HepG2 (cell line): ENCODE measurements around the gene RPS13. TPM values are rescaled to one million over a fixed set of nuclear protein-coding genes. Genes with fewer than 3 reads are reported as not detected.

Experiments used
- ATAC-seq: fragments of 200-7000 bp; cut with Tn5 transposase; 3 replicates; pipeline ENCODE4 v1.9.1; 2020; ENCODE audit warnings: mild to moderate bottlenecking, moderate library complexity
- BruUV-seq: library from RNA; stranded (reverse); fragments of 400-500 nt; replicated peaks from 2 replicates; lab custom pipeline; 2021; lab: Mats Ljungman, UMichigan
- CTCF ChIA-PET: fragments of 300-600 bp; formaldehyde crosslinking; extraction: SDS; loops from one replicate; lab custom pipeline; 2021; ENCODE audit warnings: low total read pairs, inconsistent platforms, low intra/inter-chr PET ratio; lab: Yijun Ruan, JAX
- POLR2A ChIA-PET: fragments of 350-600 bp; sonication (Branson Sonifier 250); formaldehyde crosslinking; loops from one replicate; lab custom pipeline; 2020; ENCODE audit warnings: antibody characterized with exemption, inconsistent platforms; lab: Yijun Ruan, JAX
- DNase-seq: peaks from one replicate; pipeline ENCODE4 v3.0.0-alpha.2; 2015; ENCODE audit warnings: low spot score
- FAIRE-seq: peaks from 3 replicates; lab custom pipeline; 2011; peaks lifted over from hg19 to GRCh38; lab: Jason Lieb, UNC
- H2AFZ ChIP-seq: one replicate; pipeline ENCODE4 v1.6.1; 2011; ENCODE audit warnings: low read length, inconsistent platforms
- H3K27ac ChIP-seq: fragments of 300-600 bp; 3 replicates; pipeline ENCODE4 v1.8.0; 2011; ENCODE audit warnings: mixed run types, mild to moderate bottlenecking, mixed read lengths, low read length, inconsistent platforms; ENCODE audit not compliant: insufficient read depth; ENCODE audit errors: extremely low read length
- H3K27me3 ChIP-seq, 2 experiments: fragments of 200-600 bp in 1 of 2; 2 replicates in 1 of 2; 3 replicates in 1 of 2; pipeline versions ENCODE4 v1.6.0 to v1.8.0; 2011; ENCODE audit warnings: low read length in 2 of 2, mild to moderate bottlenecking in 2 of 2, moderate library complexity in 2 of 2, inconsistent platforms in 1 of 2; ENCODE audit not compliant: insufficient read depth in 2 of 2, control insufficient read depth in 1 of 2
- H3K36me3 ChIP-seq, 2 experiments: fragments of 200-600 bp in 1 of 2; replicated peaks in 1 of 2; 2 replicates in 1 of 2; 3 replicates in 1 of 2; pipeline versions ENCODE4 v1.5.1 to v1.8.0; 2011; ENCODE audit warnings: low read length in 2 of 2, inconsistent platforms in 1 of 2; ENCODE audit not compliant: insufficient read depth in 2 of 2, control insufficient read depth in 1 of 2
- H3K4me1 ChIP-seq: 2 replicates; pipeline ENCODE4 v1.5.1; 2012; ENCODE audit warnings: low read length, inconsistent platforms; ENCODE audit not compliant: insufficient read depth
- H3K4me2 ChIP-seq: 2 replicates; pipeline ENCODE4 v1.6.0; 2011; ENCODE audit warnings: low read depth, low read length, inconsistent platforms
- H3K4me3 ChIP-seq, 3 experiments: fragments of 200-600 bp in 1 of 3; sonication (generic), shearing (Covaris generic) in 1 of 3; replicated peaks in 1 of 3; 2 replicates each; pipeline ENCODE4 v1.5.1; 2011 to 2016; ENCODE audit warnings: low read length in 3 of 3, inconsistent platforms in 2 of 3, low read depth in 2 of 3, mild to moderate bottlenecking in 2 of 3, control low read depth in 1 of 3, mixed read lengths in 1 of 3; ENCODE audit not compliant: insufficient read depth in 1 of 3
- H3K79me2 ChIP-seq: one replicate; pipeline ENCODE4 v1.6.1; 2011; ENCODE audit warnings: low read length, inconsistent platforms; ENCODE audit not compliant: insufficient read depth
- H3K9ac ChIP-seq: 2 replicates; pipeline ENCODE4 v1.6.0; 2011; ENCODE audit warnings: mild to moderate bottlenecking, low read depth, low read length, inconsistent platforms; ENCODE audit not compliant: insufficient read depth
- H3K9me3 ChIP-seq: 2 replicates; pipeline ENCODE4 v1.5.1; 2012; ENCODE audit warnings: mild to moderate bottlenecking, low read length
- H4K20me1 ChIP-seq: 2 replicates; pipeline ENCODE4 v1.6.0; 2011; ENCODE audit warnings: inconsistent platforms, mild to moderate bottlenecking, low read length, moderate library complexity; ENCODE audit not compliant: insufficient read depth
- CHCHD3 ChIP-seq: sonication (generic); formaldehyde crosslinking; IDR thresholded peaks from 2 replicates; pipeline ENCODE4 v1.8.0; 2022; ENCODE audit warnings: mild to moderate bottlenecking, missing genetic modification reagents, moderate library complexity
- CHD4 ChIP-seq: fragments of 200-600 bp; sonication (generic); IDR thresholded peaks from 2 replicates; pipeline ENCODE4 v1.7.0; 2017; ENCODE audit warnings: mild to moderate bottlenecking, low read length, borderline replicate concordance
- KDM1A ChIP-seq: IDR thresholded peaks from 2 replicates; pipeline ENCODE4 v1.6.1; 2016; ENCODE audit warnings: missing compliant biosample characterization
- MED8 ChIP-seq: sonication (generic); formaldehyde crosslinking; IDR thresholded peaks from 2 replicates; pipeline ENCODE4 v1.8.1; 2023; ENCODE audit warnings: mild to moderate bottlenecking, missing genetic modification reagents; ENCODE audit not compliant: insufficient replicate concordance
- NRL ChIP-seq: sonication (generic); formaldehyde crosslinking; IDR thresholded peaks from 2 replicates; pipeline ENCODE4 v1.5.0; 2020; ENCODE audit warnings: missing genetic modification reagents, mild to moderate bottlenecking, moderate library complexity, borderline replicate concordance
- PAF1 ChIP-seq: IDR thresholded peaks from 2 replicates; pipeline ENCODE4 v1.6.1; 2016; ENCODE audit warnings: missing genetic modification reagents, missing compliant biosample characterization
- SMAD1 ChIP-seq: sonication (generic); formaldehyde crosslinking; IDR thresholded peaks from 2 replicates; pipeline ENCODE4 v1.4.0; 2020; ENCODE audit warnings: missing genetic modification reagents, low read depth, mild to moderate bottlenecking, borderline replicate concordance
- ZBTB44 ChIP-seq: sonication (generic); formaldehyde crosslinking; IDR thresholded peaks from 2 replicates; pipeline ENCODE4 v1.4.0; 2020; ENCODE audit warnings: missing genetic modification reagents
- ZNF530 ChIP-seq: sonication (generic); formaldehyde crosslinking; IDR thresholded peaks from 2 replicates; pipeline ENCODE4 v1.5.0; 2020; ENCODE audit warnings: low read depth, mild to moderate bottlenecking, missing genetic modification reagents
- WGBS: methylation state at CpG from one replicate; pipeline ENCODE4 v1.1.6; 2017; ENCODE audit warnings: low lambda C conversion rate; 5-methylcytosine and 5-hydroxymethylcytosine counted together
- in situ Hi-C: cut with HindIII; loops from 2 replicates; pipeline ENCODE4 v1.10.0; 2017; ENCODE audit warnings: low pct_unique_long_range_greater_than_20kb; ENCODE audit not compliant: extremely low pct_ligation_motif_present
- intact Hi-C: fragments of 100-400 bp; cut with micrococcal nuclease; formaldehyde crosslinking; loops from one replicate; pipeline ENCODE4 v1.10.0; 2022; ENCODE audit not compliant: unreplicated experiment
- polyA plus RNA-seq, 8 experiments: library from polyadenylated mRNA; depleted of rRNA in 3 of 8; stranded (reverse) in 7 of 8; unstranded in 1 of 8; fragments of >200 nt; fragmentation: Illumina TruSeq in 4 of 8; extraction: Trizol in 4 of 8; gene quantifications; 2 replicates each; pipeline versions ENCODE4 v1.2.1 to v1.2.3, GENCODE V29; 2011 to 2016; ENCODE audit warnings: low read depth in 4 of 8, missing spikeins in 1 of 8, mixed read lengths in 1 of 8; ENCODE audit not compliant: insufficient read depth in 1 of 8
- total RNA-seq, 5 experiments: library from RNA; depleted of rRNA; stranded (reverse); fragments of >200 nt; fragmentation: Illumina TruSeq; extraction: Trizol; gene quantifications; 2 replicates each; pipeline ENCODE4 v1.2.3, GENCODE V29; 2016; ENCODE audit warnings: low read depth in 1 of 5
- TF ChIP-seq, protein P1 (sequence below): sonication (generic); formaldehyde crosslinking; IDR thresholded peaks from 2 replicates; pipeline ENCODE4 v1.5.0; 2020; ENCODE audit warnings: mild to moderate bottlenecking, missing genetic modification reagents

The RPS13 gene
- total and polyA plus RNA-seq, 2 of the 13 experiments (the other 11 are each of a cell fraction or from before 2014, with no cell fraction given): 1,542 to 2,245 TPM

DNA sequence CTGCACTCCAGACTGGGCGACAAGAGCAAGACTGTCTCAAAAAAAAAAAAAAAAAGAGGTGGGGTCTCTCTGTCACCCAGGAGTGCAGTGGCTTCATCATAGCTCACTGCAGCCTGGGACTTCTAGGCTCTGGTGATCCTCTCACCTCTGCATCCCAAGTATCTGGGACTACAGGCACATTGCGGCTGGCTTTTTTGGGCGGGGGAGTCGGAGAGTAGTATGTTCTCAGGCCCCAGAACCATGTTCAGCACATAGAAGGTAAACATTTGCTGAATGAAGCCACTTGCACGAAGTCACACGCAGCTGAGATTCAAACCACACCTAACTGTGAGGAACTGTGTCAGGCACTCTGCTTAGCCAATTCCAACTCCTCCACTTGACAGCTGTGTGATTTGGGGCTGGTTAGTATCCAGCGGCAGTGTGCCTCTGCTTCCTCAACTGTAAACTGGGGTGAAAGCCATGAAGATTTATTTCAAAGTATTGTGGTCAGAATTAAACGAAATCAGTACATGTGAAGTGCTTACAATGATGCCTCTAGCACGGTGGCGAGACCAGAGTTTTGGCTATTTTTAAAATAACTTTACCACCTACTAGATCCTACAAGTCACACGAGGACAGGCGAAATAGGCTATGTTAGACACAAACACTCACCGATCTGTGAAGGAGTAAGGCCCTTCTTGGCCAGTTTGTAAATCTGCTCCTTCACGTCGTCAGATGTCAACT, 789 bp downstream of the RPS13 start (continued):
- no peak for TF ChIP-seq PAF1 (CRISPR knock-in tag)
- TF ChIP-seq CHCHD3 (CRISPR knock-in tag): no peak
- peak; percentile 3; the same call in 1 of the 2 replicates for TF ChIP-seq SMAD1 (CRISPR knock-in tag)
- no peak for TF ChIP-seq ZBTB44 (CRISPR knock-in tag)
- TF ChIP-seq, protein P1, sequence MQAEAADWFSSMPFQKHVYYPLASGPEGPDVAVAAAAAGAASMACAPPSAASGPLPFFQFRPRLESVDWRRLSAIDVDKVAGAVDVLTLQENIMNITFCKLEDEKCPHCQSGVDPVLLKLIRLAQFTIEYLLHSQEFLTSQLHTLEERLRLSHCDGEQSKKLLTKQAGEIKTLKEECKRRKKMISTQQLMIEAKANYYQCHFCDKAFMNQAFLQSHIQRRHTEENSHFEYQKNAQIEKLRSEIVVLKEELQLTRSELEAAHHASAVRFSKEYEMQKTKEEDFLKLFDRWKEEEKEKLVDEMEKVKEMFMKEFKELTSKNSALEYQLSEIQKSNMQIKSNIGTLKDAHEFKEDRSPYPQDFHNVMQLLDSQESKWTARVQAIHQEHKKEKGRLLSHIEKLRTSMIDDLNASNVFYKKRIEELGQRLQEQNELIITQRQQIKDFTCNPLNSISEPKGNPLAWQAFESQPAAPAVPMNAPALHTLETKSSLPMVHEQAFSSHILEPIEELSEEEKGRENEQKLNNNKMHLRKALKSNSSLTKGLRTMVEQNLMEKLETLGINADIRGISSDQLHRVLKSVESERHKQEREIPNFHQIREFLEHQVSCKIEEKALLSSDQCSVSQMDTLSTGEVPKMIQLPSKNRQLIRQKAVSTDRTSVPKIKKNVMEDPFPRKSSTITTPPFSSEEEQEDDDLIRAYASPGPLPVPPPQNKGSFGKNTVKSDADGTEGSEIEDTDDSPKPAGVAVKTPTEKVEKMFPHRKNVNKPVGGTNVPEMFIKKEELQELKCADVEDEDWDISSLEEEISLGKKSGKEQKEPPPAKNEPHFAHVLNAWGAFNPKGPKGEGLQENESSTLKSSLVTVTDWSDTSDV (CRISPR knock-in tag): no peak
- TF ChIP-seq KDM1A (CRISPR knock-in tag): no peak

DNA sequence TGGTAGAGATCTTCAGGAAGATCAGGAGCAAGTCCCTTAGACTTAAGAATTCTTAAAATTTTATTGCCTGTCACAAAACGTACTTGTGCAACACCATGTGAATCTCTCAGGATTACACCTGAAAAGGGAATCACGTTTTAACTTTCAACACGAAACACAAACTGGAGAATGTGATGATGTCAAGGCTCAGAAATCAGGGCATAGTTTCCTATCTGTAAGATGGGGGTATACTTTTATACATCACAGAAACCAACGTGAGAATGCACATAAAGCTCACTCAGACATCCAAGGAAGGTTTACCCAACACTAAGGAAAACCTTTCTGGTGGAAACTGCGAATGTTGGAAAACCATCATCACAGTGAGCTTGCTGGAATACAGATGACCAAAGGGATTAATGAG, 2.0 kb downstream of the RPS13 start:
- 83% methylated on average over 5 of the region's 5 CpGs for WGBS
- H3K9me3 ChIP-seq: no peaks in the 10 kb centered on the region
- peak overlapping the region; percentile 97 for H3K4me2 ChIP-seq
- DNase-seq (no peak), FAIRE-seq (no peak), ATAC-seq (no peak)
- H3K36me3 ChIP-seq: peaks cover 2 to 24% of the 10 kb centered on the region in 2 experiments
- no peaks in the 10 kb centered on the region for H4K20me1 ChIP-seq
- POLR2A ChIA-PET: interaction anchor here (0.6 to 2.8 kb wide), 2 partner anchors 26 to 63 kb away, joined by 3 to 16 read pairs; no protein-coding TSS in a partner anchor
- no peak overlapping the region for H2AFZ ChIP-seq
- no peak for TF ChIP-seq ZNF530 (CRISPR knock-in tag)
- TF ChIP-seq NRL (CRISPR knock-in tag): no peak
- TF ChIP-seq CHD4: no peak
- TF ChIP-seq MED8: no peak
- H3K9ac ChIP-seq: 0 out of 2 replicates have a peak overlapping the region, but pooled peaks have one; percentile 45
- H3K4me3 ChIP-seq: peak overlapping the region; percentile 93 to 99 (median 98); a peak in 4 of 6 replicates
- peaks cover 21% of the 10 kb centered on the region for H3K79me2 ChIP-seq
- in situ Hi-C loops: loop anchor here (10.0 kb wide), 1 partner anchor 271 kb away; no protein-coding TSS in a partner anchor
- H3K27me3 ChIP-seq: no peaks in the 10 kb centered on the region; a peak in 1 of 5 replicates
- CTCF ChIA-PET: no interaction called here
- intact Hi-C loops: no loop called here
- BruUV-seq: no TSS peak
- peaks cover 45% of the 10 kb centered on the region for H3K4me1 ChIP-seq
- no peak overlapping the region for H3K27ac ChIP-seq
